ENCODE data around the gene PTCH1. TPM values are rescaled to one million over a fixed set of nuclear protein-coding genes. Genes with fewer than 3 reads are reported as not detected.

The PTCH1 gene
- total RNA-seq, 1 donor from 2014 or later: 3.4 TPM

Other genes starting within 250 kb of the PTCH1 start
- gene FANCC, start 199.3 kb downstream of the PTCH1 start, total RNA-seq: 5.3 and 9.5 TPM in 2 replicates